ENCODE results near the gene CFL1.

DNA sequence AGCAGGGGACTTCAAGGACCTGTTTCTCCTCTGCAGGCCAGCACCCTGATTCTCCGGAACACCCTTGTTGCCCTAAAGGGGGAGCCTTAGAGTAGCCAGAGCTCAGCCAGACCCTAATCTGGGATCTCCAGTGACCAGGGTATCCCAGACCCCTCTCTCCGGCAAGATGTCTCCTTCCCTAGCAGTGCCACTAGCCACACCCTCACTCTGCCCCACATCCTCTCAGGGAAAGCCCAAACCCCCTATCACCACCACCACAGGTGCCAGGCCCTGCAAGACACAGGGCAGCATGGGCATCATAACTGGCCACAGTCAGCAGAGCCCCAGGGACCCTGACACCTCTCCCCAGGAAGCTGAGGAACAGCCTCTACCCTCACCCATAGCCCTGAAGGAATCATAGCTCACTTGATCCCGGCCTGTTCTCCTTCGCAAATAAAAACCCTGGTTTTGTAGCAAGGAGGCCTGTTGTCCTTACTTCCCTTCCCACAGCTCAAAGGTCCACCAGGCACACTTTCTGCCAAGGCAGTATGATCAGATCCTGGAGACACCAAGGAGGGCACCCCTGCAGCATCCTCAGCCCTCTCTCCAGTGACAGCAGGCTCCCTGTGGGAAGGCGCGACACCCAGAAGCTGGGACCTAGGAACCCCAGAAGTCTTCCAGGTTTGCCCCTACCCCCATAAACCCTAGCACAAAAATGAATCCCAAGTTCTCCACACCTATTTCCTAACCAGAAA lies 4.6 kb downstream of the CFL1 start:
- TF ChIP-seq POLR2A (IDR thresholded peaks at IDR 0.05), result no peak
- TF ChIP-seq, protein P1, sequence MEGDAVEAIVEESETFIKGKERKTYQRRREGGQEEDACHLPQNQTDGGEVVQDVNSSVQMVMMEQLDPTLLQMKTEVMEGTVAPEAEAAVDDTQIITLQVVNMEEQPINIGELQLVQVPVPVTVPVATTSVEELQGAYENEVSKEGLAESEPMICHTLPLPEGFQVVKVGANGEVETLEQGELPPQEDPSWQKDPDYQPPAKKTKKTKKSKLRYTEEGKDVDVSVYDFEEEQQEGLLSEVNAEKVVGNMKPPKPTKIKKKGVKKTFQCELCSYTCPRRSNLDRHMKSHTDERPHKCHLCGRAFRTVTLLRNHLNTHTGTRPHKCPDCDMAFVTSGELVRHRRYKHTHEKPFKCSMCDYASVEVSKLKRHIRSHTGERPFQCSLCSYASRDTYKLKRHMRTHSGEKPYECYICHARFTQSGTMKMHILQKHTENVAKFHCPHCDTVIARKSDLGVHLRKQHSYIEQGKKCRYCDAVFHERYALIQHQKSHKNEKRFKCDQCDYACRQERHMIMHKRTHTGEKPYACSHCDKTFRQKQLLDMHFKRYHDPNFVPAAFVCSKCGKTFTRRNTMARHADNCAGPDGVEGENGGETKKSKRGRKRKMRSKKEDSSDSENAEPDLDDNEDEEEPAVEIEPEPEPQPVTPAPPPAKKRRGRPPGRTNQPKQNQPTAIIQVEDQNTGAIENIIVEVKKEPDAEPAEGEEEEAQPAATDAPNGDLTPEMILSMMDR (IDR thresholded peaks at IDR 0.05), result no peak

Data from vagina (tissue), 2 donors.